Heart right ventricle (tissue), 16 donors: ENCODE measurements around the gene BTBD9. TPM values are rescaled to one million over a fixed set of nuclear protein-coding genes. Genes with fewer than 3 reads are reported as not detected.

Experiments
- ATAC-seq, 8 donors: fragments of 200-7000 bp; cut with Tn5 transposase; one replicate each; pipeline ENCODE4 v1.9.1; 2020; ENCODE audit warnings: mild to moderate bottlenecking in 8 of 8, moderate library complexity in 8 of 8, moderate number of reproducible peaks in 1 of 8
- DNase-seq, 2 donors: peaks; one replicate each; pipeline ENCODE4 v3.0.0-alpha.2; 2020
- H3K27ac ChIP-seq, 10 donors: fragments of 200-600 bp; sonication (generic) in 2 of 10; one replicate each; pipeline versions ENCODE4 v1.5.0 to v1.8.0; 2020 to 2022; ENCODE audit warnings: mild to moderate bottlenecking in 3 of 10
- H3K27me3 ChIP-seq, 7 donors: fragments of 200-600 bp; one replicate each; pipeline ENCODE4 v1.8.0; 2021 to 2022; ENCODE audit warnings: mild to moderate bottlenecking in 2 of 7
- H3K36me3 ChIP-seq, 9 donors: fragments of 200-600 bp; sonication (generic) in 1 of 9; one replicate each; pipeline versions ENCODE4 v1.5.0 to v1.8.0; 2020 to 2022; ENCODE audit warnings: mild to moderate bottlenecking in 2 of 9
- H3K4me1 ChIP-seq, 9 donors: fragments of 200-600 bp; sonication (generic) in 1 of 9; one replicate each; pipeline versions ENCODE4 v1.5.0 to v1.8.0; 2020 to 2022; ENCODE audit warnings: mild to moderate bottlenecking in 4 of 9
- H3K4me3 ChIP-seq, 10 donors: fragments of 200-600 bp; sonication (generic) in 2 of 10; one replicate each; pipeline versions ENCODE4 v1.5.0 to v1.8.0; 2020 to 2022; ENCODE audit warnings: mild to moderate bottlenecking in 7 of 10, moderate library complexity in 2 of 10
- H3K9me3 ChIP-seq, 11 donors: fragments of 200-600 bp in 10 of 11; sonication (generic) in 2 of 11; one replicate each; pipeline versions ENCODE4 v1.5.0 to v1.8.0; 2013 to 2022; ENCODE audit warnings: mild to moderate bottlenecking in 2 of 11, control low read depth in 1 of 11, moderate library complexity in 1 of 11
- WGBS, 2 donors: extraction: QIAGEN DNeasy Blood & Tissue Kit; methylation state at CpG; one replicate each; pipeline ENCODE4 v1.1.7; 2013; ENCODE audit warnings: inconsistent platforms in 1 of 2; 5-methylcytosine and 5-hydroxymethylcytosine counted together
- intact Hi-C, 10 donors: fragments of 100-400 bp; cut with DNase I; formaldehyde crosslinking; loops; one replicate each; pipeline versions ENCODE4 v1.11.1 to v1.14.2; 2022
- polyA plus RNA-seq, 2 donors: library from polyadenylated mRNA; stranded (reverse); fragments of 200-250 nt; gene quantifications; one replicate each; pipeline ENCODE4 v1.2.3, GENCODE V29; 2013
- total RNA-seq, 10 donors: library from RNA; stranded (reverse); fragmentation: NEBNext Ultra II Directional in 3 of 10; extraction: Animal tissue kit (Norgen Biotek cat#: 25700) in 3 of 10; gene quantifications; one replicate each; pipeline versions ENCODE4 v1.2.1 to v1.2.4, GENCODE V29; 2021 to 2023
- TF ChIP-seq, protein P1 (sequence below), 9 donors: fragments of 200-600 bp; sonication (generic) in 2 of 9; IDR thresholded peaks; one replicate each; pipeline versions ENCODE4 v1.5.0 to v1.8.0; 2021 to 2022; ENCODE audit warnings: antibody characterized with exemption in 9 of 9, mild to moderate bottlenecking in 5 of 9, moderate library complexity in 1 of 9
- donor health status: Arrhythmogenic right ventricular cardiomyopathy.
- donor health status: ischemic (EF 13 %, LVEDD 7.1; RV severe dilation, severe dysfunction).
- donor health status: healthy with polysubstance abuse.
- donor health status: DM: no; HTN: yes; CAD: no.
- donor health status: DM: no; HTN: no; CAD: no.
- donor health status: ischemic (EF 25% LVEDD 6.9; RV normal size, moderate dysfunction).
- donor health status: ischemic (EF 25% LVEDD 5.7; RV mildly dilated, moderate dysfunction).
- donor health status: healthy.
- donor health status: DM: yes; HTN: yes; CAD: no.
- donor health status: Ischemic cardiomyopathy.
- donor health status: ischemic (EF 35%, LVEDD 5.7; RV mildly dilated, moderate dysfunction).
- donor health status: nonischemic (EF 11% LVEDD 7.7; RV severe dilation, severe dysfunction).
- donor health status: DM: yes; HTN: yes; CAD: no.
- donor health status: PGD.
- donor health status: ischemic (EF 29% LVEDD 5.4; RV normal size, mild dysfunction).
- donor health status: nonischemic (EF 23%, LVEDD 6.1; RV moderate dilation, normal function).

Gene BTBD9
- total and polyA plus RNA-seq, 12 donors = 4.2 to 27.7 (median 18.3) TPM

DNA sequence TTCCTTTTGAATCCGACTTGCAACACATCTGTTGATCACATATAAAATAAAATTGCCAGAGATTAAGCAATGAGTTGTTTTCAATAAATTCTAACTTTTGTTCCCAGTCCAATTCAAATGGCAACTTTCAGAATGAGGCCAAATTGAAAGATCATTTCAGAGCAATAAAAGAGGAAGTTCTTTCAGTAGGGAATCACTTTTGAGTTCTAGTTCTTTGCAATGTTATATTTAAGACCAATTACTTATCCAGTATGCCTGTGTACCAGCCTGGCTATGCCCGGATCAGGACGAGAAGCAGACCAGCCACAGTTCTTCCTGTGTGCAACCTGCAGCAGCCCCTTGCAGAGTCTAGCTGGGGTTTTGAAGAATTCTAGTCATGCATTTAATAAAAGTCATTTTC lies 232.5 kb downstream of the BTBD9 start:
- DNase-seq (no peak), ATAC-seq (no peak)
- H3K4me1 ChIP-seq = peaks cover 0 to 23% (median 12%) of the 10 kb centered on the region in 9 donors
- TF ChIP-seq, protein P1, sequence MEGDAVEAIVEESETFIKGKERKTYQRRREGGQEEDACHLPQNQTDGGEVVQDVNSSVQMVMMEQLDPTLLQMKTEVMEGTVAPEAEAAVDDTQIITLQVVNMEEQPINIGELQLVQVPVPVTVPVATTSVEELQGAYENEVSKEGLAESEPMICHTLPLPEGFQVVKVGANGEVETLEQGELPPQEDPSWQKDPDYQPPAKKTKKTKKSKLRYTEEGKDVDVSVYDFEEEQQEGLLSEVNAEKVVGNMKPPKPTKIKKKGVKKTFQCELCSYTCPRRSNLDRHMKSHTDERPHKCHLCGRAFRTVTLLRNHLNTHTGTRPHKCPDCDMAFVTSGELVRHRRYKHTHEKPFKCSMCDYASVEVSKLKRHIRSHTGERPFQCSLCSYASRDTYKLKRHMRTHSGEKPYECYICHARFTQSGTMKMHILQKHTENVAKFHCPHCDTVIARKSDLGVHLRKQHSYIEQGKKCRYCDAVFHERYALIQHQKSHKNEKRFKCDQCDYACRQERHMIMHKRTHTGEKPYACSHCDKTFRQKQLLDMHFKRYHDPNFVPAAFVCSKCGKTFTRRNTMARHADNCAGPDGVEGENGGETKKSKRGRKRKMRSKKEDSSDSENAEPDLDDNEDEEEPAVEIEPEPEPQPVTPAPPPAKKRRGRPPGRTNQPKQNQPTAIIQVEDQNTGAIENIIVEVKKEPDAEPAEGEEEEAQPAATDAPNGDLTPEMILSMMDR (IDR thresholded peaks at IDR 0.05) = no peak
- H3K9me3 ChIP-seq = no peaks in the 10 kb centered on the region
- intact Hi-C loops = no loop called here
- no peaks in the 10 kb centered on the region for H3K36me3 ChIP-seq
- no peak overlapping the region for H3K4me3 ChIP-seq
- WGBS, 2 donors = 82 to 89% methylated on average over 3 of the region's 3 CpGs
- H3K27ac ChIP-seq = no peak overlapping the region
- H3K27me3 ChIP-seq = no peaks in the 10 kb centered on the region

DNA sequence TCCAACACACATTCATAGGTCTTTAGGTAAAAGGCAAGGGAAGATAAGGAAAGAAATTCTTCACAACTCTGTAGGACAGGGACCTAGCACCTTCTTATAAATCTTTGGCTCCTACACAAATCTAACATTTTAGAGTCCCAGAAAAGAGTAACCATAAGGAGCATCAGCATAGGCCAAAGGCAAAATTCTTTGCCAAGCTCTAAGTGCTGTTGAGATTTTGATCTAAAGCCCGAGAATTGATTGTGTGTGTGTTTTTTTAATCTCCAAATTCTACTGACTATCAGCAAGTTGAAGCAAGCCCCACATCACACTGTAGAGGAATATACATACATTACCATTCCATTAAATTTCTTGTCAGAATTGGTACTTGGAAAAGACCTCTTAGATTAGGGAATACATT lies 233.6 kb downstream of the BTBD9 start:
- no peak for DNase-seq
- TF ChIP-seq, protein P1 (IDR thresholded peaks at IDR 0.05) = no peak
- H3K36me3 ChIP-seq = no peaks in the 10 kb centered on the region
- H3K4me1 ChIP-seq = peaks cover 0 to 23% (median 12%) of the 10 kb centered on the region in 9 donors
- intact Hi-C loops = no loop called here
- ATAC-seq = no peak
- no peak overlapping the region for H3K27ac ChIP-seq
- H3K9me3 ChIP-seq = no peaks in the 10 kb centered on the region
- no peaks in the 10 kb centered on the region for H3K27me3 ChIP-seq
- 89 to 97% methylated on average over 1 of the region's 1 CpG for WGBS, 2 donors
- no peak overlapping the region for H3K4me3 ChIP-seq

DNA sequence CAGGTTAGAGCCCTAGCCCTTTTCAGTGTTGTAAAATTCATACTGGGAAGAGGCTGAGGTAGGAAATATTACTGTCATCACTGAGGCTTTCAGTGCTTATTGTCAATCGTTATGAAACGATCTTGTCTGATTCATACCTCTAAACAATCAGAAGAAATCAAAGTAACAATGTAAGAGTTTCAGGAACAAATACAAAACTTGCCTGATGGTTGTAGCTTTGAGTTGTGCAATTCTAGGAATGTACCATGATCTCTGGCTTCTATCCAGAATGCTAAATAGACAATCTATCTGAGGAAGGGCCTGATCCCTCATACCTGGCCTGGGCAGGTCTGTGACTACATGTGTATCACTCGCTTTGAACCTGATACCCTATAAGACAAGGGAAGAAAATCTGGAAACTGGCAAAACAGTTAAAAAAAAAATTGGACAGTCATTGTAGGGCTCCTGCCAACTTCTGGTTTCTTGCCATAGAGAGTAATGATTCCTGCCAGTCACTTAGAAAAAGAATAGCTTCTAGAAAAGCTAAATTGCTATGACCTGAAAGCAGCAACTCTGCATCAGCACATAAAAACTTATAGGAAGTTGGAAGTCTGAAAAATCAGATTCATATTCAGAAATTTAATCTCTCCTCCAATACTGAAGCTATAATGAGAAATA lies 234.7 kb downstream of the BTBD9 start:
- WGBS, 2 donors = 61 to 72% methylated on average over 3 of the region's 3 CpGs
- Histone ChIP-seq H3K9me3 (no peaks in the 10 kb centered on the region), H3K4me1 (peaks cover 0 to 23% (median 12%) of the 10 kb centered on the region in 9 donors), H3K36me3 (no peaks in the 10 kb centered on the region), H3K27me3 (no peaks in the 10 kb centered on the region), H3K4me3 (no peak overlapping the region), H3K27ac (no peak overlapping the region)
- ATAC-seq (no peak), DNase-seq (no peak)
- TF ChIP-seq, protein P1 (IDR thresholded peaks at IDR 0.05) = no peak
- intact Hi-C loops = no loop called here

DNA sequence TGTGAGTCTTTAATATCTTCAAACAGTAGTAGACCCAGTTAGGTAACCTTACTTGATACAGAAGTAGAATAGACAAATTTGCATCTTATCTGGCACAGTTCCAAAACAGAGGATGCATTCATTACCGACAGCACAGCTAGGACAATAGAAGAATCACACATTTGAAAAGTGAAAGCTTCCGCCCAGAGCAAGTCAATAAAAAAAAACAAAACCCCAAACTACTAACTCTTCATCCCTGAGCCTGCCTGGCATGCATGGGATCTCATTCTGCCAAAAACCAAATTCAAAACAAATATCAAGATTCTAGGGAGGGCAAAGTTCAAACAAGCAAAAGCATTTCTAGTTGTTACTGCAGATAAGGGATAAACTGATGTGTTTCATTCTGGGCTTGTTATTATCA lies 235.4 kb downstream of the BTBD9 start:
- intact Hi-C loops = no loop called here
- no peak for ATAC-seq
- 51 to 63% methylated on average over 2 of the region's 2 CpGs for WGBS, 2 donors

More for the DNA sequence above, 235.4 kb downstream of the BTBD9 start:
- DNase-seq = no peak
- H3K4me3 ChIP-seq = no peak overlapping the region
- no peaks in the 10 kb centered on the region for H3K36me3 ChIP-seq
- no peak overlapping the region for H3K27ac ChIP-seq
- no peaks in the 10 kb centered on the region for H3K27me3 ChIP-seq
- H3K9me3 ChIP-seq = no peaks in the 10 kb centered on the region
- peaks cover 0 to 23% (median 12%) of the 10 kb centered on the region in 9 donors for H3K4me1 ChIP-seq
- TF ChIP-seq, protein P1 (IDR thresholded peaks at IDR 0.05) = no peak
